DOHH2 (cell line): ENCODE data around the gene CNTN4.

Source experiments
- EZH2phosphoT487 ChIP-seq: fragments of 200-600 bp; sonication (generic); IDR thresholded peaks from 2 replicates; pipeline ENCODE4 v1.6.1; 2017; ENCODE audit warnings: borderline replicate concordance, mild to moderate bottlenecking, antibody characterized with exemption, low read length, moderate library complexity, mixed read lengths
- TF ChIP-seq, protein P1 (sequence below): fragments of 200-600 bp; sonication (generic); IDR thresholded peaks from one replicate; pipeline ENCODE4 v1.5.1; 2014; ENCODE audit warnings: antibody characterized with exemption, mild to moderate bottlenecking, low read depth, low read length; ENCODE audit not compliant: poor library complexity, severe bottlenecking

DNA sequence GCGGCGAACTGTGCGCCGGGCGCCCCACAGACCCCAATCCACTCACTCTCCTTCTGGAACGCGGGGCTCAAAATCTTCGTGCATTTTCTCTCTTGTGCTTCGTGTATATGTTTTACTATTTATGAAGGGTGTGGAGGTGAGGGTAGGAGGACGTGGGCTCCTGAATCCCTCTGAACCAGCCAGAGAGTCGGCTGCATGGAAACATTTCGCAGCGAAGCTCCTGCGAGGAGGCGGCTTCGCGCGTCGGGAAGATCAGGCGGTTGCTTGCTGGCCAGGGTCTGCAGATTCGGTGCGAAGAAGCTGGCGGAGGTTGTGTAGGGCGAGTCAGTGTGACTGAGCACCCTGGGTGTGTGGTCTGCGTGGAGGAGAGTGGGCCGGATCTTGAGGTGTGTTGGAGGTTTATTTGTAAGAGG lies 1.1 kb downstream of the CNTN4 start:
- TF ChIP-seq, protein P1, sequence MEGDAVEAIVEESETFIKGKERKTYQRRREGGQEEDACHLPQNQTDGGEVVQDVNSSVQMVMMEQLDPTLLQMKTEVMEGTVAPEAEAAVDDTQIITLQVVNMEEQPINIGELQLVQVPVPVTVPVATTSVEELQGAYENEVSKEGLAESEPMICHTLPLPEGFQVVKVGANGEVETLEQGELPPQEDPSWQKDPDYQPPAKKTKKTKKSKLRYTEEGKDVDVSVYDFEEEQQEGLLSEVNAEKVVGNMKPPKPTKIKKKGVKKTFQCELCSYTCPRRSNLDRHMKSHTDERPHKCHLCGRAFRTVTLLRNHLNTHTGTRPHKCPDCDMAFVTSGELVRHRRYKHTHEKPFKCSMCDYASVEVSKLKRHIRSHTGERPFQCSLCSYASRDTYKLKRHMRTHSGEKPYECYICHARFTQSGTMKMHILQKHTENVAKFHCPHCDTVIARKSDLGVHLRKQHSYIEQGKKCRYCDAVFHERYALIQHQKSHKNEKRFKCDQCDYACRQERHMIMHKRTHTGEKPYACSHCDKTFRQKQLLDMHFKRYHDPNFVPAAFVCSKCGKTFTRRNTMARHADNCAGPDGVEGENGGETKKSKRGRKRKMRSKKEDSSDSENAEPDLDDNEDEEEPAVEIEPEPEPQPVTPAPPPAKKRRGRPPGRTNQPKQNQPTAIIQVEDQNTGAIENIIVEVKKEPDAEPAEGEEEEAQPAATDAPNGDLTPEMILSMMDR, result no peak
- no peak for TF ChIP-seq EZH2phosphoT487
